ENCODE results near the gene GNG7.

DNA sequence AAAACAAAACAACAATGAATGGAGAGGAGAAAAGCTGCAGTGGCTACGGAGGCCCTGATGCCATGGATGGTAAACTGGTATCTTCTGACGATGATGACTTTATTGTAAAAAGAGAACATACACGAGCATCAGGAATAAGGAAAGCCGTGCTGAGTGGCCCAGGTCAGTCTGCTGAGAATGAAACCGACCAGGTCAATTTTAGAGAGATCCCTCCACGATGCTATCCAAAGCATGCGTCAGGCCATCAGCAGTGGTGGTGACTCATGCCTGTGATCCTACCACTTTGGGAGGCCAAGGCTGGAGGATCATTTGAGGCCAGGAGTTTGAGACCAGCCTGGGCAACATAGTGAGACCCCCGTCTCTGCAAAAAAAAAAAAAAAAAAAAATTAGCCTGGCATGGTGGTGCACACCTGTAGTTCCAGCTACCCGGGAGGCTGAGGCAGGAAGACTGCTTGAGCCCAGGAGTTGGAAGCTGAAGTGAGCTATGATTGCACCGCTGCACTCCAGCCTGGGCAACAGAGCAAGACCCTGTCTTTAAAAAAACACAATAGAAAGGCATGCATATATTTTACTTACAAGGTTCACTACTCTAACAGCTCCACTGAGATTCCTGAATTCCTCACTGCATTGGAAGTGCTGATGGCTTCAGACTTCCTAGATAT, 164.3 kb downstream of the GNG7 start:
- TF ChIP-seq, protein P1, sequence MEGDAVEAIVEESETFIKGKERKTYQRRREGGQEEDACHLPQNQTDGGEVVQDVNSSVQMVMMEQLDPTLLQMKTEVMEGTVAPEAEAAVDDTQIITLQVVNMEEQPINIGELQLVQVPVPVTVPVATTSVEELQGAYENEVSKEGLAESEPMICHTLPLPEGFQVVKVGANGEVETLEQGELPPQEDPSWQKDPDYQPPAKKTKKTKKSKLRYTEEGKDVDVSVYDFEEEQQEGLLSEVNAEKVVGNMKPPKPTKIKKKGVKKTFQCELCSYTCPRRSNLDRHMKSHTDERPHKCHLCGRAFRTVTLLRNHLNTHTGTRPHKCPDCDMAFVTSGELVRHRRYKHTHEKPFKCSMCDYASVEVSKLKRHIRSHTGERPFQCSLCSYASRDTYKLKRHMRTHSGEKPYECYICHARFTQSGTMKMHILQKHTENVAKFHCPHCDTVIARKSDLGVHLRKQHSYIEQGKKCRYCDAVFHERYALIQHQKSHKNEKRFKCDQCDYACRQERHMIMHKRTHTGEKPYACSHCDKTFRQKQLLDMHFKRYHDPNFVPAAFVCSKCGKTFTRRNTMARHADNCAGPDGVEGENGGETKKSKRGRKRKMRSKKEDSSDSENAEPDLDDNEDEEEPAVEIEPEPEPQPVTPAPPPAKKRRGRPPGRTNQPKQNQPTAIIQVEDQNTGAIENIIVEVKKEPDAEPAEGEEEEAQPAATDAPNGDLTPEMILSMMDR (IDR thresholded peaks at IDR 0.05; ENCODE audit: low read depth, low read length, poor library complexity, severe bottlenecking) = no peak
- no peak for TF ChIP-seq EZH2phosphoT487 (IDR thresholded peaks at IDR 0.05; ENCODE audit: borderline replicate concordance, low read length)

Measured in DOHH2 (cell line).